SU-DHL-6 (cell line): Measurements from ENCODE around the gene GSTO1.

Experiments used
- CTCF ChIP-seq: fragments of 200-600 bp; sonication (generic); IDR thresholded peaks from one replicate; pipeline ENCODE4 v1.5.1; 2017; ENCODE audit warnings: antibody characterized with exemption, mild to moderate bottlenecking, low read length, moderate library complexity; ENCODE audit not compliant: insufficient read depth, poor library complexity, severe bottlenecking
- EZH2phosphoT487 ChIP-seq: fragments of 200-600 bp; sonication (generic), shearing (Covaris generic); conservative IDR thresholded peaks from 2 replicates; pipeline ENCODE4 v1.6.1; 2018; ENCODE audit warnings: mild to moderate bottlenecking, antibody characterized with exemption, low read length, moderate library complexity, mixed read lengths

GRCh38 chr10:104315486-104315921, 60.8 kb downstream of the GSTO1 start:
- TF ChIP-seq EZH2phosphoT487 (no peak), CTCF (no peak)
